HepG2 (cell line): Measurements from ENCODE around the gene CSNK1E. TPM values are rescaled to one million over a fixed set of nuclear protein-coding genes. Genes with fewer than 3 reads are reported as not detected.

Source experiments
- BATF2 ChIP-seq: sonication (generic); formaldehyde crosslinking; IDR thresholded peaks from 2 replicates; pipeline ENCODE4 v1.8.0; 2022; ENCODE audit warnings: mild to moderate bottlenecking, missing genetic modification reagents, moderate library complexity
- CHCHD3 ChIP-seq: sonication (generic); formaldehyde crosslinking; IDR thresholded peaks from 2 replicates; pipeline ENCODE4 v1.8.0; 2022; ENCODE audit warnings: mild to moderate bottlenecking, missing genetic modification reagents, moderate library complexity
- DR1 ChIP-seq: sonication (generic); formaldehyde crosslinking; IDR thresholded peaks from 2 replicates; pipeline ENCODE4 v1.8.0; 2021; ENCODE audit warnings: mild to moderate bottlenecking, missing genetic modification reagents, inconsistent platforms
- E2F1 ChIP-seq: sonication (generic); formaldehyde crosslinking; IDR thresholded peaks from 2 replicates; pipeline ENCODE4 v1.5.0; 2020; ENCODE audit warnings: missing genetic modification reagents
- ESRRA ChIP-seq: sonication (generic); formaldehyde crosslinking; IDR thresholded peaks from 2 replicates; pipeline ENCODE4 v1.5.1; 2020; ENCODE audit warnings: mild to moderate bottlenecking, low read depth, missing genetic modification reagents
- ETS1 ChIP-seq: sonication (generic); formaldehyde crosslinking; IDR thresholded peaks from 2 replicates; pipeline ENCODE4 v1.4.0; 2020; ENCODE audit warnings: missing genetic modification reagents
- KDM5A ChIP-seq: fragments of 200-600 bp; sonication (generic); IDR thresholded peaks from 2 replicates; pipeline ENCODE4 v1.7.0; 2018; ENCODE audit warnings: antibody characterized with exemption, mild to moderate bottlenecking, low read length, borderline replicate concordance
- KLF13 ChIP-seq: sonication (generic); formaldehyde crosslinking; IDR thresholded peaks from 2 replicates; pipeline ENCODE4 v1.4.0; 2020; ENCODE audit warnings: mild to moderate bottlenecking, missing genetic modification reagents
- NR3C1 ChIP-seq: sonication (generic); formaldehyde crosslinking; IDR thresholded peaks from 2 replicates; pipeline ENCODE4 v1.4.0; 2020; ENCODE audit warnings: missing genetic modification reagents
- PLRG1 ChIP-seq: fragments of 450-650 bp; conservative IDR thresholded peaks from 2 replicates; pipeline ENCODE4 v1.6.1; 2016
- SPEN ChIP-seq: sonication (generic); formaldehyde crosslinking; IDR thresholded peaks from 2 replicates; pipeline ENCODE4 v1.5.1; 2020; ENCODE audit warnings: low read depth, mild to moderate bottlenecking, missing genetic modification reagents
- SRSF1 ChIP-seq: fragments of 200-400 bp; formaldehyde crosslinking; optimal IDR thresholded peaks from 2 replicates; pipeline ENCODE3; 2017; ENCODE audit warnings: mild to moderate bottlenecking, low read depth, low read length, moderate library complexity
- ZBTB4 ChIP-seq: sonication (generic); formaldehyde crosslinking; IDR thresholded peaks from 2 replicates; pipeline ENCODE4 v1.4.0; 2020; ENCODE audit warnings: missing genetic modification reagents, mild to moderate bottlenecking, borderline replicate concordance
- ZBTB46 ChIP-seq: sonication (generic); formaldehyde crosslinking; IDR thresholded peaks from 2 replicates; pipeline ENCODE4 v1.4.0; 2020; ENCODE audit warnings: mild to moderate bottlenecking, missing genetic modification reagents, borderline replicate concordance
- ZNF317 ChIP-seq: sonication (generic); formaldehyde crosslinking; IDR thresholded peaks from 2 replicates; pipeline ENCODE4 v1.5.0; 2020; ENCODE audit warnings: mild to moderate bottlenecking, missing genetic modification reagents
- ZNF788 ChIP-seq: sonication (generic); formaldehyde crosslinking; IDR thresholded peaks from 2 replicates; pipeline ENCODE4 v1.5.0; 2020; ENCODE audit warnings: mild to moderate bottlenecking, missing genetic modification reagents, borderline replicate concordance
- ZNF883 ChIP-seq: sonication (generic); formaldehyde crosslinking; IDR thresholded peaks from 2 replicates; pipeline ENCODE4 v1.5.1; 2020; ENCODE audit warnings: mild to moderate bottlenecking, missing genetic modification reagents; ENCODE audit errors: not compliant biosample characterization
- polyA plus RNA-seq, 8 experiments: library from polyadenylated mRNA; depleted of rRNA in 3 of 8; stranded (reverse) in 7 of 8; unstranded in 1 of 8; fragments of >200 nt; fragmentation: Illumina TruSeq in 4 of 8; extraction: Trizol in 4 of 8; gene quantifications; 2 replicates each; pipeline versions ENCODE4 v1.2.1 to v1.2.3, GENCODE V29; 2011 to 2016; ENCODE audit warnings: low read depth in 4 of 8, missing spikeins in 1 of 8, mixed read lengths in 1 of 8; ENCODE audit not compliant: insufficient read depth in 1 of 8
- total RNA-seq, 5 experiments: library from RNA; depleted of rRNA; stranded (reverse); fragments of >200 nt; fragmentation: Illumina TruSeq; extraction: Trizol; gene quantifications; 2 replicates each; pipeline ENCODE4 v1.2.3, GENCODE V29; 2016; ENCODE audit warnings: low read depth in 1 of 5

CSNK1E gene
- total and polyA plus RNA-seq, 2 of the 13 experiments (the other 11 are each of a cell fraction or from before 2014, with no cell fraction given), result 34.7 to 129 TPM

- TF ChIP-seq E2F1 (CRISPR knock-in tag), result no peak
- no peak for TF ChIP-seq SPEN (CRISPR knock-in tag)
- TF ChIP-seq NR3C1 (CRISPR knock-in tag), result no peak
- TF ChIP-seq ZNF883 (CRISPR knock-in tag), result no peak
- no peak for TF ChIP-seq ZBTB46 (CRISPR knock-in tag)
- TF ChIP-seq ETS1 (CRISPR knock-in tag), result 0 out of 2 replicates have a peak, but pooled peaks have one; percentile 24
- no peak for TF ChIP-seq ZNF788 (CRISPR knock-in tag)
- no peak for TF ChIP-seq ESRRA (CRISPR knock-in tag)
- TF ChIP-seq KDM5A, result peak; percentile 34; the same call in 1 of the 2 replicates
- no peak for TF ChIP-seq ZBTB4 (CRISPR knock-in tag)
- no peak for TF ChIP-seq CHCHD3 (CRISPR knock-in tag)
- no peak for TF ChIP-seq BATF2
- TF ChIP-seq ZNF317 (CRISPR knock-in tag), result no peak
- no peak for TF ChIP-seq KLF13 (CRISPR knock-in tag)
- no peak for TF ChIP-seq PLRG1
- TF ChIP-seq DR1 (CRISPR knock-in tag), result no peak
- TF ChIP-seq SRSF1, result no peak
These were observed 44.7 kb downstream of the CSNK1E start, which contains the start of gene TMEM184B (continued) for GRCh38 chr22:38272373-38273134.
